PC-9 (cell line): ENCODE results near the gene SPACDR. TPM values are rescaled to one million over a fixed set of nuclear protein-coding genes. Genes with fewer than 3 reads are reported as not detected.
"Not testable (repeated sequence)": the region's sequence is repeated elsewhere in the genome, so short reads cannot be mapped to it uniquely, and the experiment has no call there.

Source experiments
- BruUV-seq: library from RNA; stranded (reverse); fragments of 400-500 nt; replicated peaks from 2 replicates; lab custom pipeline; 2021; lab: Mats Ljungman, UMichigan
- CTCF ChIA-PET: fragments of 300-600 bp; sonication (Branson Sonifier 250); formaldehyde crosslinking; loops from one replicate; lab custom pipeline; 2022; ENCODE audit warnings: antibody characterized with exemption; lab: Charles Lee
- POLR2A ChIA-PET: fragments of 300-600 bp; sonication (Branson Sonifier 250); formaldehyde crosslinking; loops from one replicate; lab custom pipeline; 2022; ENCODE audit warnings: antibody characterized with exemption; ENCODE audit not compliant: unreplicated experiment; lab: Charles Lee
- DNase-seq, 2 experiments: peaks; one replicate each; pipeline versions ENCODE4 v3.0.0 to v3.0.0-alpha.2; 2015 to 2022; ENCODE audit warnings: mixed read lengths in 1 of 2
- H2AFZ ChIP-seq: fragments of 200-600 bp; sonication (generic); 2 replicates; pipeline ENCODE4 v1.8.1; 2017; ENCODE audit warnings: antibody characterized with exemption
- H3F3A ChIP-seq: fragments of 200-600 bp; sonication (generic); 2 replicates; pipeline ENCODE4 v1.8.1; 2017; ENCODE audit warnings: antibody characterized with exemption, mild to moderate bottlenecking, low read depth; ENCODE audit not compliant: insufficient read depth
- H3K27ac ChIP-seq: fragments of 200-600 bp; sonication (generic); 2 replicates; pipeline ENCODE4 v1.6.1; 2016; ENCODE audit warnings: mixed run types
- H3K27me3 ChIP-seq: fragments of 200-600 bp; sonication (generic); 2 replicates; pipeline ENCODE4 v1.6.1; 2016; ENCODE audit warnings: low read depth, mixed run types; ENCODE audit not compliant: insufficient read depth
- H3K36me3 ChIP-seq: fragments of 200-600 bp; sonication (generic); 2 replicates; pipeline ENCODE4 v1.6.1; 2016; ENCODE audit warnings: low read depth, mixed run types
- H3K4me1 ChIP-seq: fragments of 200-600 bp; sonication (generic); replicated peaks from 2 replicates; pipeline ENCODE4 v1.6.1; 2016; ENCODE audit warnings: mixed run types; ENCODE audit not compliant: insufficient read depth
- H3K4me2 ChIP-seq: fragments of 200-600 bp; sonication (generic); 2 replicates; pipeline ENCODE4 v1.6.1; 2017; ENCODE audit warnings: mixed run types
- H3K4me3 ChIP-seq: fragments of 200-600 bp; sonication (generic); 2 replicates; pipeline ENCODE4 v1.6.1; 2016; ENCODE audit warnings: mixed run types
- H3K79me2 ChIP-seq: fragments of 200-600 bp; sonication (generic); 2 replicates; pipeline ENCODE4 v1.6.1; 2017; ENCODE audit warnings: low read depth, mixed run types
- H3K9me2 ChIP-seq: fragments of 200-600 bp; sonication (generic); 2 replicates; pipeline ENCODE4 v1.8.1; 2017; ENCODE audit warnings: mild to moderate bottlenecking; ENCODE audit not compliant: insufficient read depth
- H3K9me3 ChIP-seq: fragments of 200-600 bp; sonication (generic); 2 replicates; pipeline ENCODE4 v1.8.1; 2016; ENCODE audit warnings: low read depth; ENCODE audit not compliant: insufficient read depth
- H4K20me1 ChIP-seq: fragments of 200-600 bp; sonication (generic); 2 replicates; pipeline ENCODE4 v1.8.1; 2017; ENCODE audit not compliant: insufficient read depth
- EZH2 ChIP-seq: fragments of 200-600 bp; sonication (generic); IDR thresholded peaks from 2 replicates; pipeline ENCODE4 v1.8.0; 2017; ENCODE audit warnings: antibody characterized with exemption, low read depth
- intact Hi-C: fragments of 100-400 bp; cut with micrococcal nuclease; formaldehyde crosslinking; loops from one replicate; pipeline ENCODE4 v1.10.0; 2022; ENCODE audit not compliant: unreplicated experiment
- total RNA-seq: library from RNA; stranded (reverse); gene quantifications from 2 replicates; pipeline ENCODE4 v1.2.3, GENCODE V29; 2021
- TF ChIP-seq, protein P1 (sequence below): fragments of 200-600 bp; sonication (generic); conservative IDR thresholded peaks from 2 replicates; pipeline ENCODE4 v1.6.1; 2017; ENCODE audit warnings: mixed run types, antibody characterized with exemption, mild to moderate bottlenecking, moderate library complexity

The SPACDR gene
- total RNA-seq, 1 experiment from 2014 or later = 1.4 TPM

DNA sequence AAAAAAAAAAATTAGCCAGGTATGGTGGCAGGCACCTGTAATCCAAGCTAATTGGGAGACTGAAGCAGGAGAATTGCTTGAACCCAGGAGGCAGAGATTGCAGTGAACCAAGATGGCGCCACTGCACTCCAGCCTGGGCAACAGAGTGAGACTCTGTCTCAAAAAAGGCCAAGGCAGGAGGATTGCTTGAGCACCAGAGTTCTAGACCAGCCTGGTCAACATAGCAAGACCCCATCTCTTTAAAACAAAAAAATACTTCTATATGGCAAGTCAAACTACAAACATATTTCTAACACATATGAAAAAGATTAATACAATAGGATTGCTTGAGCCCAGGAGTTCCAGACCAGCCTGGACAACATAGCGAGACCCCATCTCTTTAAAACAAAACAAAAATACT is 36.7 kb upstream of the SPACDR start:
- CTCF ChIA-PET = interaction anchor here (0.6 kb wide), 1 partner anchor 11 kb away, joined by 11 read pairs; no protein-coding TSS in a partner anchor

DNA sequence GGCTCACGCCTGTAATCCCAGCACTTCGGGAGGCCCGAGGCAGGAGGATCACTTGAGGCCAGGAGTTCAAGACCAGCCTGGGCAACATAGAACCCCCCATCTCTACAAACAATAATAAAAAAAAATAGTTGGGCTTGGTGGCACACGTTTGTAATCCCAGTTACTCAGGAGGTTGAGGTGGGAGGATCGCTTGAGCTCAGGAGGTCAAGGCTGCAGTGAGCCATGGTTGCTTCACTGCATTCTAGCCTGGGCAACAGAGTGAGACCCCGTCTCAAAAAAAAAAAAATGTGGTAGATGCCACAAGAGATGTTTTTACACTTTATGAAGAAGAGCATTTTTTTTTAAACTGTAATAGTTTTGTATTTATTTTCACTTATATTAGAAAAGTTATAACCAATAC is 32.4 kb upstream of the SPACDR start:
- Histone ChIP-seq H3K79me2 (peaks cover under 1% of the 10 kb centered on the region; the same call in 1 of the 2 replicates), H3K27ac (no peak overlapping the region), H4K20me1 (no peaks in the 10 kb centered on the region), H3K9me3 (no peaks in the 10 kb centered on the region), H3F3A (no peaks in the 10 kb centered on the region; the same call in 1 of the 2 replicates), H3K9me2 (no peaks in the 10 kb centered on the region), H2AFZ (no peak overlapping the region), H3K4me2 (no peak overlapping the region), H3K27me3 (no peaks in the 10 kb centered on the region), H3K4me3 (no peak overlapping the region), H3K4me1 (peaks cover 6% of the 10 kb centered on the region; the same call in 1 of the 2 replicates), H3K36me3 (no peaks in the 10 kb centered on the region)
- TF ChIP-seq, protein P1, sequence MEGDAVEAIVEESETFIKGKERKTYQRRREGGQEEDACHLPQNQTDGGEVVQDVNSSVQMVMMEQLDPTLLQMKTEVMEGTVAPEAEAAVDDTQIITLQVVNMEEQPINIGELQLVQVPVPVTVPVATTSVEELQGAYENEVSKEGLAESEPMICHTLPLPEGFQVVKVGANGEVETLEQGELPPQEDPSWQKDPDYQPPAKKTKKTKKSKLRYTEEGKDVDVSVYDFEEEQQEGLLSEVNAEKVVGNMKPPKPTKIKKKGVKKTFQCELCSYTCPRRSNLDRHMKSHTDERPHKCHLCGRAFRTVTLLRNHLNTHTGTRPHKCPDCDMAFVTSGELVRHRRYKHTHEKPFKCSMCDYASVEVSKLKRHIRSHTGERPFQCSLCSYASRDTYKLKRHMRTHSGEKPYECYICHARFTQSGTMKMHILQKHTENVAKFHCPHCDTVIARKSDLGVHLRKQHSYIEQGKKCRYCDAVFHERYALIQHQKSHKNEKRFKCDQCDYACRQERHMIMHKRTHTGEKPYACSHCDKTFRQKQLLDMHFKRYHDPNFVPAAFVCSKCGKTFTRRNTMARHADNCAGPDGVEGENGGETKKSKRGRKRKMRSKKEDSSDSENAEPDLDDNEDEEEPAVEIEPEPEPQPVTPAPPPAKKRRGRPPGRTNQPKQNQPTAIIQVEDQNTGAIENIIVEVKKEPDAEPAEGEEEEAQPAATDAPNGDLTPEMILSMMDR = no peak
- TF ChIP-seq EZH2 = no peak
- DNase-seq = no peak
- BruUV-seq = no TSS peak
- intact Hi-C loops = no loop called here
- ChIA-PET CTCF (interaction anchor here (0.7 kb wide), 1 partner anchor 27 kb away, joined by 4 read pairs; no protein-coding TSS in a partner anchor), POLR2A (no interaction called here)

More for the DNA sequence above, 36.7 kb upstream of the SPACDR start:
- H3K27me3 ChIP-seq, BruUV-seq, DNase-seq, H3K79me2 ChIP-seq, H3K36me3 ChIP-seq, H2AFZ ChIP-seq, H3K27ac ChIP-seq, POLR2A ChIA-PET, intact Hi-C loops, H3K4me3 ChIP-seq, H4K20me1 ChIP-seq, H3K9me2 ChIP-seq, H3K9me3 ChIP-seq: not testable (repeated sequence)
- H3K4me2 ChIP-seq = peak overlapping the region; percentile 64
- peaks cover 34% of the 10 kb centered on the region for H3F3A ChIP-seq
- peaks cover 44% of the 10 kb centered on the region for H3K4me1 ChIP-seq

DNA sequence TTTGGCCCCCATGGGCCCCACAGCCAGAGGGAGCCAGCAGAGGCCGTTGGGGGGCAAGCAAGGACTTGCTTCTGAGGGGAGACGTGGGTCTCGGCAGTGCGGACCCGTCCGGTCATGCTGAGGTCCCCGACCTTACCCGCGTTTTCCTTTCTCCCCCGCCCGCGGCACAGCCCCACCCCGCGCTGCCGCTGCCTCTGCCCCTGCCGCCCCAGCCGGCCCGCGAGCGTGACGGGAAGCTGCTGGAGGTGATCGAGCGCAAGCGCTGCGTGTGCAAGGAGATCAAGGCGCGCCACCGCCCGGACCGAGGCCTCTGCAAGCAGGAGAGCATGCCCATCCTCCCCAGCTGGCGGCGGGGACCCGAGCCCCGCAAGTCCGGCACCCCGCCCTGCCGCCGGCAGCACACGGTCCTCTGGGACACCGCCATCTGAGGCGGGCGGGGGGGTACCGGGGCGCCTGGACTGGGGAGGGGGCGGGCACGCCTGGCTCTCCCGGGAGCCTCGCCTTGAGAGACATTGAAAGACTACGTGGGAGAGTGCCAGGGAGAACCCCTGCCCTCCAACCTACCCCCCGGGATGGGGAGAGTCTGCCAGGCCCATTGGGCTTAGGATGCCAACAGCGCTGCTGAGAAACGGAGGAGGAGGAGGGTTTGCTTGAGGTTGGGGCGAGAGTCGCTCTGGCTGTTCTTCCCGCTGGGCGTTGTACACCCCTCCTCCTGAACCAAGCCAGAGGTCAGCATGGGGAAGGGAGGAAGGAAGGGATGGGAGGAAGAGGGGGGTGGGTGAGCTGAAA is 29.6 kb upstream of the SPACDR start:
- Histone ChIP-seq H3K27me3 (no peaks in the 10 kb centered on the region), H3K4me2 (peak overlapping the region; percentile 40; the same call in 1 of the 2 replicates), H4K20me1 (no peaks in the 10 kb centered on the region), H2AFZ (no peak overlapping the region), H3K4me3 (peak overlapping the region; percentile 21; the same call in 1 of the 2 replicates), H3K36me3 (no peaks in the 10 kb centered on the region), H3K79me2 (no peaks in the 10 kb centered on the region), H3K27ac (no peak overlapping the region), H3K9me2 (no peaks in the 10 kb centered on the region), H3K9me3 (no peaks in the 10 kb centered on the region), H3F3A (peaks cover 11% of the 10 kb centered on the region; the same call in 1 of the 2 replicates), H3K4me1 (no peaks in the 10 kb centered on the region)
- intact Hi-C loops = no loop called here
- TF ChIP-seq EZH2 = no peak
- TF ChIP-seq, protein P1 = no peak
- CTCF ChIA-PET = no interaction called here
- BruUV-seq = no TSS peak
- POLR2A ChIA-PET = interaction anchor here (0.6 kb wide), 1 partner anchor 117 kb away, joined by 7 read pairs; no protein-coding TSS in a partner anchor
- peak in 1 of 2 experiments; percentile 33 for DNase-seq
